IMR-90 (cell line): ENCODE data around the gene CLMP. TPM values are rescaled to one million over a fixed set of nuclear protein-coding genes. Genes with fewer than 3 reads are reported as not detected.
A peak's percentile ranks its signal among the peaks of the same experiment; 100 is the strongest.

Experiments
- ATAC-seq: fragments of 200-7000 bp; cut with Tn5 transposase; 2 replicates; pipeline ENCODE4 v1.9.1; 2020; ENCODE audit warnings: low read depth, mild to moderate bottlenecking, moderate library complexity
- BruUV-seq: library from RNA; stranded (reverse); fragments of 400-500 nt; replicated peaks from 2 replicates; lab custom pipeline; 2021; lab: Mats Ljungman, UMichigan
- CTCF ChIA-PET: fragments of 300-600 bp; formaldehyde crosslinking; extraction: SDS; loops from one replicate; lab custom pipeline; 2021; ENCODE audit warnings: antibody characterized with exemption; lab: Yijun Ruan, JAX
- POLR2A ChIA-PET: fragments of 300-600 bp; sonication (Branson Sonifier 250); formaldehyde crosslinking; loops from one replicate; lab custom pipeline; 2022; ENCODE audit warnings: antibody characterized with exemption; ENCODE audit not compliant: unreplicated experiment; lab: Charles Lee
- DNase-seq: peaks from one replicate; pipeline ENCODE4 v3.0.0; 2013
- H2AFZ ChIP-seq: replicated peaks from 2 replicates; pipeline ENCODE3; 2013; ENCODE audit warnings: low read length, mild to moderate bottlenecking; ENCODE audit not compliant: poor library complexity
- H2AK5ac ChIP-seq: 2 replicates; pipeline ENCODE4 v1.6.1; 2013; ENCODE audit warnings: low read depth, low read length, inconsistent platforms
- H2AK9ac ChIP-seq: replicated peaks from 2 replicates; pipeline ENCODE3; 2013; ENCODE audit warnings: mild to moderate bottlenecking, low read depth, low read length, moderate library complexity; ENCODE audit not compliant: poor library complexity
- H2BK120ac ChIP-seq: 2 replicates; pipeline ENCODE4 v1.6.1; 2013; ENCODE audit warnings: low read depth, low read length, inconsistent platforms
- H2BK15ac ChIP-seq: 3 replicates; pipeline ENCODE4 v1.6.1; 2013; ENCODE audit warnings: low read depth, low read length, inconsistent platforms
- H2BK20ac ChIP-seq: 2 replicates; pipeline ENCODE4 v1.6.1; 2013; ENCODE audit warnings: low read depth, mild to moderate bottlenecking, inconsistent platforms, low read length, moderate library complexity
- H2BK5ac ChIP-seq: 2 replicates; pipeline ENCODE4 v1.6.1; 2013; ENCODE audit warnings: mild to moderate bottlenecking, low read depth, low read length, inconsistent platforms; ENCODE audit not compliant: poor library complexity, severe bottlenecking
- H3K14ac ChIP-seq: replicated peaks from 2 replicates; pipeline ENCODE4 v1.6.1; 2013; ENCODE audit warnings: low read depth, low read length, inconsistent platforms
- H3K18ac ChIP-seq: 2 replicates; pipeline ENCODE4 v1.6.1; 2013; ENCODE audit warnings: low read depth, low read length, control low read depth
- H3K23ac ChIP-seq: 2 replicates; pipeline ENCODE4 v1.6.1; 2013; ENCODE audit warnings: low read depth, low read length, inconsistent platforms
- H3K27ac ChIP-seq: 2 replicates; pipeline ENCODE4 v1.5.1; 2013; ENCODE audit warnings: mild to moderate bottlenecking, control low read depth, low read length; ENCODE audit not compliant: insufficient read depth
- H3K27me3 ChIP-seq: 2 replicates; pipeline ENCODE4 v1.6.1; 2013; ENCODE audit warnings: low read length; ENCODE audit not compliant: control insufficient read depth, insufficient read depth
- H3K36me3 ChIP-seq: 2 replicates; pipeline ENCODE4 v1.6.1; 2013; ENCODE audit warnings: low read length, mixed read lengths; ENCODE audit not compliant: control insufficient read depth, insufficient read depth
- H3K4ac ChIP-seq: 2 replicates; pipeline ENCODE4 v1.6.1; 2013; ENCODE audit warnings: low read depth, low read length, inconsistent platforms
- H3K4me1 ChIP-seq: 2 replicates; pipeline ENCODE4 v1.6.1; 2013; ENCODE audit warnings: low read length, mixed read lengths; ENCODE audit not compliant: control insufficient read depth, insufficient read depth
- H3K4me2 ChIP-seq: 2 replicates; pipeline ENCODE4 v1.6.1; 2013; ENCODE audit warnings: low read depth, mild to moderate bottlenecking, control low read depth, low read length, moderate library complexity
- H3K4me3 ChIP-seq: 2 replicates; pipeline ENCODE4 v1.5.1; 2013; ENCODE audit warnings: low read depth, mild to moderate bottlenecking, control low read depth, low read length, moderate library complexity; ENCODE audit not compliant: insufficient read depth
- H3K56ac ChIP-seq: 2 replicates; pipeline ENCODE4 v1.6.1; 2013; ENCODE audit warnings: low read length, inconsistent platforms; ENCODE audit not compliant: insufficient read depth; ENCODE audit errors: extremely low read depth
- H3K79me1 ChIP-seq, 2 experiments: 2 replicates each; pipeline ENCODE4 v1.6.1; 2013; ENCODE audit warnings: low read length in 2 of 2, inconsistent platforms in 1 of 2, low read depth in 1 of 2
- H3K9ac ChIP-seq: 2 replicates; pipeline ENCODE4 v1.6.1; 2013; ENCODE audit warnings: low read depth, low read length, control low read depth
- H3K9me1 ChIP-seq: 2 replicates; pipeline ENCODE4 v1.6.1; 2013; ENCODE audit warnings: low read length, inconsistent platforms; ENCODE audit not compliant: insufficient read depth
- H3K9me3 ChIP-seq: 2 replicates; pipeline ENCODE4 v1.6.1; 2013; ENCODE audit warnings: low read length; ENCODE audit not compliant: control insufficient read depth, insufficient read depth
- H4K20me1 ChIP-seq: 2 replicates; pipeline ENCODE4 v1.6.1; 2013; ENCODE audit warnings: low read length, inconsistent platforms; ENCODE audit not compliant: insufficient read depth
- H4K5ac ChIP-seq: 2 replicates; pipeline ENCODE4 v1.6.1; 2013; ENCODE audit warnings: mild to moderate bottlenecking, low read depth, low read length, control low read depth
- H4K8ac ChIP-seq, 2 experiments: 2 replicates each; pipeline ENCODE4 v1.6.1; 2013; ENCODE audit warnings: low read depth in 2 of 2, low read length in 2 of 2, control low read depth in 1 of 2, inconsistent platforms in 1 of 2
- H4K91ac ChIP-seq: 2 replicates; pipeline ENCODE4 v1.6.1; 2013; ENCODE audit warnings: low read depth, low read length, inconsistent platforms; ENCODE audit not compliant: insufficient read depth
- BHLHE40 ChIP-seq: fragments of 150-350 bp; IDR thresholded peaks from 2 replicates; pipeline ENCODE4 v1.6.1; 2016; ENCODE audit warnings: mild to moderate bottlenecking, low read depth, low read length
- CEBPB ChIP-seq: IDR thresholded peaks from 2 replicates; pipeline ENCODE4 v1.6.1; 2012; ENCODE audit warnings: low read depth, low read length, improper control_type of control experiment
- MAZ ChIP-seq: IDR thresholded peaks from 2 replicates; pipeline ENCODE4 v1.6.1; 2012; ENCODE audit warnings: low read depth, mild to moderate bottlenecking, low read length, improper control_type of control experiment, moderate library complexity, borderline replicate concordance
- MXI1 ChIP-seq: IDR thresholded peaks from 2 replicates; pipeline ENCODE4 v1.6.1; 2012; ENCODE audit warnings: low read depth, mild to moderate bottlenecking, low read length, moderate library complexity, borderline replicate concordance
- RAD21 ChIP-seq: IDR thresholded peaks from 2 replicates; pipeline ENCODE4 v1.6.1; 2012; ENCODE audit warnings: low read length, improper control_type of control experiment
- RCOR1 ChIP-seq: IDR thresholded peaks from 2 replicates; pipeline ENCODE4 v1.6.1; 2012; ENCODE audit warnings: mild to moderate bottlenecking, low read length, improper control_type of control experiment; ENCODE audit not compliant: insufficient replicate concordance
- RFX5 ChIP-seq: IDR thresholded peaks from 2 replicates; pipeline ENCODE4 v1.8.0; 2012; ENCODE audit warnings: low read depth, mild to moderate bottlenecking, low read length, moderate library complexity
- WGBS, 2 experiments: methylation state at CpG; one replicate each; pipeline versions ENCODE4 v1.1.5 to v1.1.7; 2013; ENCODE audit warnings: missing lambda C conversion rate in 2 of 2; ENCODE audit not compliant: insufficient read length in 1 of 2; ENCODE audit errors: extremely low coverage in 2 of 2; 5-methylcytosine and 5-hydroxymethylcytosine counted together
- dilution Hi-C: fragments of 300-500 bp; cut with HindIII; formaldehyde crosslinking; loops from one replicate; pipeline ENCODE4 v1.14.3; 2018; ENCODE audit warnings: low sequenced_read_pairs; ENCODE audit not compliant: unreplicated experiment
- in situ Hi-C: fragments of 300-500 bp; cut with MboI; formaldehyde crosslinking; loops from 3 replicates; pipeline ENCODE4 v1.14.3; 2019; ENCODE audit warnings: low sequenced_read_pairs, inconsistent platforms, mixed read lengths
- intact Hi-C: fragments of 100-400 bp; cut with micrococcal nuclease; formaldehyde crosslinking; loops from 2 replicates; pipeline ENCODE4 v1.10.0; 2022
- polyA plus RNA-seq, 3 experiments: library from polyadenylated mRNA; depleted of rRNA; stranded (reverse); fragments of >200 nt; gene quantifications; 2 replicates each; pipeline ENCODE4 v1.2.3, GENCODE V29; 2012; ENCODE audit warnings: low replicate concordance in 1 of 3
- total RNA-seq: library from RNA; depleted of rRNA; stranded (reverse); fragments of >200 nt; gene quantifications from 2 replicates; pipeline ENCODE4 v1.2.3, GENCODE V29; 2012
- TF ChIP-seq, protein P1 (sequence below): fragments of 150-350 bp; IDR thresholded peaks from 2 replicates; pipeline ENCODE4 v1.6.1; 2016; ENCODE audit warnings: low read depth, mild to moderate bottlenecking, low read length, moderate library complexity, borderline replicate concordance

CLMP gene
- total and polyA plus RNA-seq, 2 of the 4 experiments (the other 2 are of a cell fraction): 54.7 to 95.7 TPM

DNA sequence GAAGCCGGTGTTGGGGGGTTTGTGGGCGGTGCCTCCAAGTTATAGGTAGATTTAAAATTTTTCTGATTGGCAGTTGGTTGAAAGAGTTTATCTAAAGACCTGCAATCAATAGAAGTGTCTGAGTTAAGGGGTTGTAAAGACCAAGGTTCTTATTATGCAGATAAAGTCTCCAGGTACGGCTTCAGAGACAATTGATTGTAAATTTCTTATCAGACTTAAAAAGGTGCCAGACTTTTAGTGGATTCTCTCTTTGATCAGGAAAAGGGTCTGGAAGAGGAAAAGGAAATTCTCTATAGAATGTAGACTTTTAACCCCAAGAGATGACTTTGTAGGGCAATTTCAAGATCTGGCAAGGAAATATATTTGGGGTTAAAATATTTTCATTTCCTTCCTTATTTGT lies 25.2 kb downstream of the CLMP start:
- intact Hi-C loops: no loop called here
- Histone ChIP-seq H3K79me1 (peaks cover 34 to 72% of the 10 kb centered on the region in 2 experiments), H2AFZ (no peak overlapping the region), H3K14ac (0 out of 2 replicates have a peak overlapping the region, but pooled peaks have one; percentile 66), H3K9me1 (peaks cover 37% of the 10 kb centered on the region), H2BK15ac (peak overlapping the region; percentile 23; the same call in 1 of the 3 replicates), H3K56ac (no peak overlapping the region), H2AK9ac (no peak overlapping the region), H3K18ac (no peak overlapping the region), H2BK5ac (no peak overlapping the region), H3K9ac (no peak overlapping the region), H4K20me1 (peaks cover 13% of the 10 kb centered on the region; the same call in 1 of the 2 replicates), H3K4me1 (peaks cover 38% of the 10 kb centered on the region), H2BK20ac (no peak overlapping the region), H2AK5ac (no peak overlapping the region), H4K91ac (no peak overlapping the region), H3K27ac (no peak overlapping the region), H3K23ac (no peak overlapping the region), H3K4ac (no peak overlapping the region), H4K5ac (no peak overlapping the region), H3K9me3 (no peaks in the 10 kb centered on the region), H3K4me3 (no peak overlapping the region), H3K4me2 (no peak overlapping the region), H3K36me3 (peaks cover 32% of the 10 kb centered on the region), H3K27me3 (no peaks in the 10 kb centered on the region), H4K8ac (no peak overlapping the region), H2BK120ac (no peak overlapping the region)
- DNase-seq (no peak), ATAC-seq (no peak)
- no TSS peak for BruUV-seq
- ChIA-PET CTCF (no interaction called here), POLR2A (no interaction called here)
- TF ChIP-seq MAZ: no peak
- no peak for TF ChIP-seq BHLHE40
- no peak for TF ChIP-seq RFX5
- TF ChIP-seq RAD21: no peak
- TF ChIP-seq CEBPB: no peak
- TF ChIP-seq MXI1: no peak
- TF ChIP-seq, protein P1, sequence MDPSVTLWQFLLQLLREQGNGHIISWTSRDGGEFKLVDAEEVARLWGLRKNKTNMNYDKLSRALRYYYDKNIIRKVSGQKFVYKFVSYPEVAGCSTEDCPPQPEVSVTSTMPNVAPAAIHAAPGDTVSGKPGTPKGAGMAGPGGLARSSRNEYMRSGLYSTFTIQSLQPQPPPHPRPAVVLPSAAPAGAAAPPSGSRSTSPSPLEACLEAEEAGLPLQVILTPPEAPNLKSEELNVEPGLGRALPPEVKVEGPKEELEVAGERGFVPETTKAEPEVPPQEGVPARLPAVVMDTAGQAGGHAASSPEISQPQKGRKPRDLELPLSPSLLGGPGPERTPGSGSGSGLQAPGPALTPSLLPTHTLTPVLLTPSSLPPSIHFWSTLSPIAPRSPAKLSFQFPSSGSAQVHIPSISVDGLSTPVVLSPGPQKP: no peak
- TF ChIP-seq RCOR1: no peak
- dilution Hi-C loops: no loop called here
- in situ Hi-C loops: loop anchor here (10.0 kb wide), 1 partner anchor 75 kb away; no protein-coding TSS in a partner anchor
- no CpG with 5 or more reads among the region's 3 CpGs for WGBS, 2 experiments
